DND-41 (cell line): ENCODE results near the gene RBM47.

Experiments used
- ATAC-seq: fragments of 200-7000 bp; cut with Tn5 transposase; 3 replicates; pipeline ENCODE4 v1.9.1; 2021; ENCODE audit warnings: low read depth; ENCODE audit not compliant: insufficient read depth
- DNase-seq: peaks from one replicate; pipeline ENCODE4 v3.0.0-alpha.2; 2020
- H2AFZ ChIP-seq: 2 replicates; pipeline ENCODE4 v1.6.0; 2012; ENCODE audit warnings: low read depth, low read length
- H3K27ac ChIP-seq: 2 replicates; pipeline ENCODE4 v1.5.1; 2012; ENCODE audit warnings: low read length, inconsistent platforms
- H3K27me3 ChIP-seq: fragments of 200-600 bp; sonication (generic); 2 replicates; pipeline ENCODE4 v1.6.0; 2012; ENCODE audit warnings: low read length, mild to moderate bottlenecking, inconsistent platforms; ENCODE audit not compliant: insufficient read depth, poor library complexity
- H3K36me3 ChIP-seq: 2 replicates; pipeline ENCODE4 v1.5.1; 2012; ENCODE audit warnings: low read length, inconsistent platforms; ENCODE audit not compliant: insufficient read depth
- H3K4me1 ChIP-seq: 2 replicates; pipeline ENCODE4 v1.5.1; 2012; ENCODE audit warnings: mild to moderate bottlenecking, low read length; ENCODE audit not compliant: insufficient read depth
- H3K4me2 ChIP-seq: 2 replicates; pipeline ENCODE4 v1.6.0; 2012; ENCODE audit warnings: mild to moderate bottlenecking, moderate library complexity, low read length, inconsistent platforms; ENCODE audit not compliant: insufficient read depth
- H3K4me3 ChIP-seq, 2 experiments: fragments of 200-600 bp in 1 of 2; shearing (Covaris generic) in 1 of 2; 2 replicates each; pipeline ENCODE4 v1.5.1; 2012 to 2016; ENCODE audit warnings: inconsistent platforms in 2 of 2, low read length in 2 of 2, mild to moderate bottlenecking in 2 of 2, low read depth in 1 of 2, moderate library complexity in 1 of 2
- H3K79me2 ChIP-seq: 2 replicates; pipeline ENCODE4 v1.6.0; 2012; ENCODE audit warnings: low read length, inconsistent platforms; ENCODE audit not compliant: insufficient read depth
- H3K9ac ChIP-seq: 2 replicates; pipeline ENCODE4 v1.6.0; 2012; ENCODE audit warnings: low read depth, mild to moderate bottlenecking, inconsistent platforms, low read length, moderate library complexity
- H3K9me3 ChIP-seq: 2 replicates; pipeline ENCODE4 v1.5.1; 2012; ENCODE audit warnings: low read length, moderate library complexity, mild to moderate bottlenecking, inconsistent platforms; ENCODE audit not compliant: insufficient read depth, severe bottlenecking
- H4K20me1 ChIP-seq: 2 replicates; pipeline ENCODE4 v1.6.0; 2012; ENCODE audit warnings: low read length; ENCODE audit not compliant: insufficient read depth
- CTCF ChIP-seq: IDR thresholded peaks from 2 replicates; pipeline ENCODE4 v1.5.1; 2012; ENCODE audit warnings: borderline replicate concordance, low read length, moderate library complexity, mild to moderate bottlenecking; ENCODE audit not compliant: poor library complexity, severe bottlenecking; ENCODE audit errors: extremely low read depth
- EZH2 ChIP-seq: IDR thresholded peaks from 3 replicates; pipeline ENCODE4 v1.6.1; 2012; ENCODE audit warnings: borderline replicate concordance, low read depth, mild to moderate bottlenecking, moderate library complexity, low read length, inconsistent platforms; ENCODE audit not compliant: severe bottlenecking

Gene RBM47

GRCh38 chr4:40502220-40502619 lies 127.4 kb downstream of the RBM47 start:
- Histone ChIP-seq H3K27me3 (peaks cover 3% of the 10 kb centered on the region), H3K4me2 (no peak overlapping the region), H3K9ac (no peak overlapping the region), H3K79me2 (no peaks in the 10 kb centered on the region), H3K36me3 (no peaks in the 10 kb centered on the region), H3K4me3 (no peak overlapping the region), H3K4me1 (no peaks in the 10 kb centered on the region), H4K20me1 (no peaks in the 10 kb centered on the region), H3K9me3 (no peaks in the 10 kb centered on the region), H3K27ac (no peak overlapping the region), H2AFZ (no peak overlapping the region)
- DNase-seq (no peak), ATAC-seq (no peak)
- TF ChIP-seq CTCF (no peak), EZH2 (no peak)

DNA sequence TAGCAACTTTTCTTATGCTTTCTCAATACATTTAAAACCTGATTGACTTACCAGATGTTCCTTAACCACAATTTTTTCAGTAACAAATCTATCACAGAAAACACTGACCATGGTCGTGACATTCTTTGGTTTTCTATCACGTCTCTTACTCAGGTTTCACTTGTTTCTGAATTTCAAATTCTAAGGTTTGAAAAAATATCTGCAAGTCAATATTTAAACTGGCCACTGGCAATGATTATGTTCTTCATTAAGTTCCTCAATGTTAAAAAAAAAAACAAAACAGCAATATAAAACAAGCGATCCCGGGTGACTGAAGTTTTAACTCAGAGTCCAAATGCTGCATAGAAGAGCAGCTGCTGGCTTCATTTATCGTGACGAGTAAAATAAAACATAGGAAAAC lies 128.9 kb downstream of the RBM47 start:
- H3K27me3 ChIP-seq, result peaks cover 3% of the 10 kb centered on the region
- no peak overlapping the region for H3K27ac ChIP-seq
- H3K4me3 ChIP-seq, result no peak overlapping the region
- H3K4me1 ChIP-seq, result no peaks in the 10 kb centered on the region
- no peaks in the 10 kb centered on the region for H3K79me2 ChIP-seq
- ATAC-seq (no peak), DNase-seq (no peak)
- no peak for TF ChIP-seq EZH2
- no peak for TF ChIP-seq CTCF
- no peaks in the 10 kb centered on the region for H4K20me1 ChIP-seq
- H3K9ac ChIP-seq, result no peak overlapping the region
- no peaks in the 10 kb centered on the region for H3K36me3 ChIP-seq
- H3K9me3 ChIP-seq, result no peaks in the 10 kb centered on the region
- no peak overlapping the region for H2AFZ ChIP-seq
- no peak overlapping the region for H3K4me2 ChIP-seq

DNA sequence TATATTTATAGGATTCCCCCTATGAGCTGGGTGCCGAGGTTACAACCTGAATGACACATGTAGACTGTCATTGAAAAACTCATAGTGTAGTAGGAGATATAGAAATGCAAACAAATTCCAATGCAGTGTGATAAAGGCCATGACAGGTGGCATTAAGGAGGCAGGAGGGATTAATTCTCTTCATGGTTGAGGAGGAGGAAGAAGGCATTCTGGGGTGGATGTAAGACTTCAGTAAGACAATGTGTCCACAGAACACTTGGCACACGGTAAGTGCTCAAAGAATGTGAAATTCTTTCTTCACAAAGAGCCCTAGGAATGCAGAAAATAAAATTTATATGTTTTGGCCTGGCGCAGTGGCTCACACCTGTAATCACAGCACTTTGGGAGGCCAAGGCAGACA lies 136.5 kb downstream of the RBM47 start:
- Histone ChIP-seq H3K4me3 (no peak overlapping the region), H3K79me2 (no peaks in the 10 kb centered on the region), H2AFZ (no peak overlapping the region), H3K9ac (no peak overlapping the region), H3K27ac (no peak overlapping the region), H4K20me1 (no peaks in the 10 kb centered on the region), H3K27me3 (no peaks in the 10 kb centered on the region), H3K9me3 (no peaks in the 10 kb centered on the region), H3K36me3 (no peaks in the 10 kb centered on the region), H3K4me2 (no peak overlapping the region), H3K4me1 (no peaks in the 10 kb centered on the region)
- ATAC-seq (no peak), DNase-seq (no peak)
- TF ChIP-seq CTCF (no peak), EZH2 (no peak)

DNA sequence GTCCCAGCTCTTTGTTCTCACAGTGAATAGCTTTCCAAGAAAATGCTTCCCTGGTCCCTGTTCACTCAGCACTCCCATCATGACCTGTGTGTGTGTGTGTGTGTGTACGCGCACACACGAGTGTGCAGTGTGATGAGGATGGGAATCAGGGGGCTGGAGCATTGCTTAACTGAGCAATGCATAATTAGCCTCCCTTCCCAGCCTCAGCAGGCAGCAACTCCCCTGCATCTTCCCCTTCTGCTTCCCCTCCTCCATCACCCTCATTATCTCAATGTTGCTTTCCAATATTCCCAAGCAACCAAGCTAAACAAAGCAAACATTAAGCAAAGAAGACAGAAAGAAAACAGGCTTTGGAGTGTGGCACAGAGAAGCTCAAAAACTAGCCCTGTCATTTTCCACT lies 137.0 kb downstream of the RBM47 start:
- Histone ChIP-seq H3K4me2 (no peak overlapping the region), H4K20me1 (no peaks in the 10 kb centered on the region), H3K4me3 (no peak overlapping the region), H3K36me3 (no peaks in the 10 kb centered on the region), H3K4me1 (no peaks in the 10 kb centered on the region), H3K27ac (no peak overlapping the region), H3K9ac (no peak overlapping the region), H3K79me2 (no peaks in the 10 kb centered on the region), H2AFZ (no peak overlapping the region), H3K9me3 (no peaks in the 10 kb centered on the region), H3K27me3 (no peaks in the 10 kb centered on the region)
- no peak for ATAC-seq
- TF ChIP-seq EZH2 (no peak), CTCF (no peak)
- DNase-seq, result no peak
